ENCODE results near the gene DNAJB4. TPM values are rescaled to one million over a fixed set of nuclear protein-coding genes. Genes with fewer than 3 reads are reported as not detected.
A peak's percentile ranks its signal among the peaks of the same experiment; 100 is the strongest.

DNAJB4 gene
- total and polyA plus RNA-seq, 2 of the 13 experiments (the other 11 are each of a cell fraction or from before 2014, with no cell fraction given): 4.4 to 18.6 TPM

- TF ChIP-seq, protein P1, sequence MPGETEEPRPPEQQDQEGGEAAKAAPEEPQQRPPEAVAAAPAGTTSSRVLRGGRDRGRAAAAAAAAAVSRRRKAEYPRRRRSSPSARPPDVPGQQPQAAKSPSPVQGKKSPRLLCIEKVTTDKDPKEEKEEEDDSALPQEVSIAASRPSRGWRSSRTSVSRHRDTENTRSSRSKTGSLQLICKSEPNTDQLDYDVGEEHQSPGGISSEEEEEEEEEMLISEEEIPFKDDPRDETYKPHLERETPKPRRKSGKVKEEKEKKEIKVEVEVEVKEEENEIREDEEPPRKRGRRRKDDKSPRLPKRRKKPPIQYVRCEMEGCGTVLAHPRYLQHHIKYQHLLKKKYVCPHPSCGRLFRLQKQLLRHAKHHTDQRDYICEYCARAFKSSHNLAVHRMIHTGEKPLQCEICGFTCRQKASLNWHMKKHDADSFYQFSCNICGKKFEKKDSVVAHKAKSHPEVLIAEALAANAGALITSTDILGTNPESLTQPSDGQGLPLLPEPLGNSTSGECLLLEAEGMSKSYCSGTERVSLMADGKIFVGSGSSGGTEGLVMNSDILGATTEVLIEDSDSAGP (CRISPR knock-in tag; IDR thresholded peaks at IDR 0.05; ENCODE audit: borderline replicate concordance): no peak
- TF ChIP-seq ZNF256 (CRISPR knock-in tag; conservative IDR thresholded peaks at IDR 0.05): no peak
- TF ChIP-seq DBP (CRISPR knock-in tag; IDR thresholded peaks at IDR 0.05; ENCODE audit: not compliant biosample characterization): no peak
- TF ChIP-seq ZNF879 (CRISPR knock-in tag; IDR thresholded peaks at IDR 0.05): no peak
- peak; percentile 77 for TF ChIP-seq ASH2L (IDR thresholded peaks at IDR 0.05; ENCODE audit: insufficient read length, low read depth, low read length)
- TF ChIP-seq MBD4 (IDR thresholded peaks at IDR 0.05; ENCODE audit: borderline replicate concordance, low read length): peak; percentile 86; the same call in 1 of the 2 replicates
- TF ChIP-seq, protein P2, sequence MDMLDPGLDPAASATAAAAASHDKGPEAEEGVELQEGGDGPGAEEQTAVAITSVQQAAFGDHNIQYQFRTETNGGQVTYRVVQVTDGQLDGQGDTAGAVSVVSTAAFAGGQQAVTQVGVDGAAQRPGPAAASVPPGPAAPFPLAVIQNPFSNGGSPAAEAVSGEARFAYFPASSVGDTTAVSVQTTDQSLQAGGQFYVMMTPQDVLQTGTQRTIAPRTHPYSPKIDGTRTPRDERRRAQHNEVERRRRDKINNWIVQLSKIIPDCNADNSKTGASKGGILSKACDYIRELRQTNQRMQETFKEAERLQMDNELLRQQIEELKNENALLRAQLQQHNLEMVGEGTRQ (IDR thresholded peaks at IDR 0.05; ENCODE audit: low read depth, low read length): no peak
- TF ChIP-seq, protein P2 (CRISPR knock-in tag; IDR thresholded peaks at IDR 0.05; ENCODE audit: borderline replicate concordance): no peak
- no peak for TF ChIP-seq MEF2D (CRISPR knock-in tag; IDR thresholded peaks at IDR 0.05)
- no peak for TF ChIP-seq HOXA3 (CRISPR knock-in tag; IDR thresholded peaks at IDR 0.05)
- TF ChIP-seq, protein P3, sequence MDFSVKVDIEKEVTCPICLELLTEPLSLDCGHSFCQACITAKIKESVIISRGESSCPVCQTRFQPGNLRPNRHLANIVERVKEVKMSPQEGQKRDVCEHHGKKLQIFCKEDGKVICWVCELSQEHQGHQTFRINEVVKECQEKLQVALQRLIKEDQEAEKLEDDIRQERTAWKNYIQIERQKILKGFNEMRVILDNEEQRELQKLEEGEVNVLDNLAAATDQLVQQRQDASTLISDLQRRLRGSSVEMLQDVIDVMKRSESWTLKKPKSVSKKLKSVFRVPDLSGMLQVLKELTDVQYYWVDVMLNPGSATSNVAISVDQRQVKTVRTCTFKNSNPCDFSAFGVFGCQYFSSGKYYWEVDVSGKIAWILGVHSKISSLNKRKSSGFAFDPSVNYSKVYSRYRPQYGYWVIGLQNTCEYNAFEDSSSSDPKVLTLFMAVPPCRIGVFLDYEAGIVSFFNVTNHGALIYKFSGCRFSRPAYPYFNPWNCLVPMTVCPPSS (IDR thresholded peaks at IDR 0.05): no peak
- TF ChIP-seq SP140L (CRISPR knock-in tag; IDR thresholded peaks at IDR 0.05; ENCODE audit: borderline replicate concordance): no peak
- no peak for TF ChIP-seq ZNF205 (CRISPR knock-in tag; IDR thresholded peaks at IDR 0.05)
- peak; percentile 97 for TF ChIP-seq POLR2AphosphoS2 (IDR thresholded peaks at IDR 0.05; ENCODE audit: low read depth, low read length)
- peak; percentile 64 for TF ChIP-seq SRSF4 (IDR thresholded peaks at IDR 0.05; ENCODE audit: low read depth, low read length, poor library complexity, severe bottlenecking)
- no peak for TF ChIP-seq HMGXB3 (CRISPR knock-in tag; IDR thresholded peaks at IDR 0.05; ENCODE audit: borderline replicate concordance)
- TF ChIP-seq ARHGAP35 (CRISPR knock-in tag; IDR thresholded peaks at IDR 0.05; ENCODE audit: borderline replicate concordance): no peak
- TF ChIP-seq FOXA3 (CRISPR knock-in tag; IDR thresholded peaks at IDR 0.05): no peak
These were observed 639 bp upstream of the DNAJB4 start (continued) for GRCh38 chr1:78003882-78004718.
